MCF 10A (cell line): ENCODE data around the gene IGDCC3. TPM values are rescaled to one million over a fixed set of nuclear protein-coding genes. Genes with fewer than 3 reads are reported as not detected.

ENCODE experiments used
- BruUV-seq: library from RNA; stranded (reverse); fragments of 400-500 nt; replicated peaks from 2 replicates; lab custom pipeline; 2021; lab: Mats Ljungman, UMichigan
- CTCF ChIA-PET: fragments of 300-600 bp; sonication (Branson Sonifier 250); formaldehyde crosslinking; extraction: SDS; loops from one replicate; lab custom pipeline; 2021; ENCODE audit warnings: antibody characterized with exemption, inconsistent platforms; lab: Yijun Ruan, JAX
- POLR2A ChIA-PET: fragments of 300-600, 350-650 bp; sonication (Branson Sonifier 250); formaldehyde crosslinking; extraction: SDS; loops from one replicate; lab custom pipeline; 2020; ENCODE audit warnings: antibody characterized with exemption, inconsistent platforms; lab: Yijun Ruan, JAX
- DNase-seq: peaks from one replicate; pipeline ENCODE4 v3.0.0-alpha.2; 2018; ENCODE audit not compliant: unreplicated experiment
- H3K27ac Mint-ChIP-seq: one replicate; pipeline ENCODE4 v1.8.0; 2022; ENCODE audit warnings: mild to moderate bottlenecking, low read depth, mixed read lengths; ENCODE audit not compliant: unreplicated experiment
- H3K27me3 Mint-ChIP-seq: one replicate; pipeline ENCODE4 v1.8.0; 2022; ENCODE audit warnings: mixed read lengths; ENCODE audit not compliant: insufficient read depth, unreplicated experiment
- H3K36me3 Mint-ChIP-seq: one replicate; pipeline ENCODE4 v1.8.0; 2022; ENCODE audit warnings: mild to moderate bottlenecking, moderate library complexity, mixed read lengths; ENCODE audit not compliant: insufficient read depth, unreplicated experiment
- H3K4me1 Mint-ChIP-seq: one replicate; pipeline ENCODE4 v1.8.0; 2022; ENCODE audit warnings: mixed read lengths; ENCODE audit not compliant: insufficient read depth, unreplicated experiment
- H3K4me3 Mint-ChIP-seq: one replicate; pipeline ENCODE4 v1.8.0; 2022; ENCODE audit warnings: mild to moderate bottlenecking, moderate library complexity, mixed read lengths; ENCODE audit not compliant: unreplicated experiment
- H3K9me3 Mint-ChIP-seq: one replicate; pipeline ENCODE4 v1.8.0; 2022; ENCODE audit warnings: mixed read lengths; ENCODE audit not compliant: unreplicated experiment
- CTCF ChIP-seq: fragments of 200-600 bp; IDR thresholded peaks from one replicate; pipeline ENCODE4 v1.8.0; 2022; ENCODE audit warnings: antibody characterized with exemption, mild to moderate bottlenecking; ENCODE audit not compliant: unreplicated experiment
- intact Hi-C: fragments of 100-400 bp; cut with micrococcal nuclease; formaldehyde crosslinking; loops from 2 replicates; pipeline ENCODE4 v1.14.1; 2022
- total RNA-seq: library from RNA; stranded (reverse); gene quantifications from 2 replicates; pipeline ENCODE4 v1.2.3, GENCODE V29; 2022

IGDCC3 gene
- total RNA-seq, 1 experiment from 2014 or later, result not detected

GRCh38 chr15:65292938-65293518 is 84.8 kb downstream of the IGDCC3 start:
- Mint-ChIP-seq H3K4me3 (no peak overlapping the region), H3K27me3 (no peaks in the 10 kb centered on the region), H3K9me3 (no peaks in the 10 kb centered on the region), H3K36me3 (peaks cover 11% of the 10 kb centered on the region), H3K4me1 (peaks cover 16% of the 10 kb centered on the region), H3K27ac (no peak overlapping the region)
- CTCF ChIA-PET, result interaction anchor here (0.6 to 0.7 kb wide), 2 partner anchors 18 to 669 kb away, joined by 3 to 4 read pairs; no protein-coding TSS in a partner anchor
- no TSS peak for BruUV-seq
- POLR2A ChIA-PET, result interaction anchor here (0.7 kb wide), 1 partner anchor 140 kb away, joined by 3 read pairs; no protein-coding TSS in a partner anchor
- intact Hi-C loops, result no loop called here
- peak; percentile 18 for DNase-seq
- no peak for TF ChIP-seq CTCF

- no TSS peak for BruUV-seq
- DNase-seq, result no peak
- Mint-ChIP-seq H3K36me3 (no peaks in the 10 kb centered on the region), H3K27ac (no peak overlapping the region), H3K9me3 (no peaks in the 10 kb centered on the region), H3K27me3 (no peaks in the 10 kb centered on the region), H3K4me1 (peaks cover 9% of the 10 kb centered on the region), H3K4me3 (no peak overlapping the region)
- intact Hi-C loops, result no loop called here
- TF ChIP-seq CTCF, result no peak
- ChIA-PET CTCF (no interaction called here), POLR2A (no interaction called here)
Measured at GRCh38 chr15:65290228-65290627, 87.6 kb downstream of the IGDCC3 start.

- no peak for TF ChIP-seq CTCF
- H3K4me1 Mint-ChIP-seq, result peaks cover 9% of the 10 kb centered on the region
- H3K4me3 Mint-ChIP-seq, result no peak overlapping the region
- H3K27me3 Mint-ChIP-seq, result no peaks in the 10 kb centered on the region
- no peaks in the 10 kb centered on the region for H3K36me3 Mint-ChIP-seq
- ChIA-PET CTCF (interaction anchor here (0.6 to 0.9 kb wide), 3 partner anchors 12 to 560 kb away, joined by 3 read pairs; no protein-coding TSS in a partner anchor), POLR2A (no interaction called here)
- no peak overlapping the region for H3K27ac Mint-ChIP-seq
- no peaks in the 10 kb centered on the region for H3K9me3 Mint-ChIP-seq
- no TSS peak for BruUV-seq
- DNase-seq, result no peak
- intact Hi-C loops, result no loop called here
Measured at GRCh38 chr15:65289261-65289854, 88.4 kb downstream of the IGDCC3 start.

- no peak for TF ChIP-seq CTCF
- Mint-ChIP-seq H3K36me3 (no peaks in the 10 kb centered on the region), H3K27me3 (no peaks in the 10 kb centered on the region), H3K9me3 (no peaks in the 10 kb centered on the region), H3K4me1 (peaks cover 4% of the 10 kb centered on the region), H3K4me3 (peak overlapping the region; percentile 79), H3K27ac (no peak overlapping the region)
- CTCF ChIA-PET, result interaction anchor here (0.8 to 4.7 kb wide), 7 partner anchors 10 to 107 kb away, joined by 3 to 53 read pairs (median 4); partner anchors contain the start of gene CLPX
- POLR2A ChIA-PET, result interaction anchor here (1.6 to 4.2 kb wide), 6 partner anchors 8 to 102 kb away, joined by 11 to 83 read pairs (median 20); partner anchors contain the start of genes CLPX, RNU5A-1 and RNU5B-1
- intact Hi-C loops, result no loop called here
- BruUV-seq, result no TSS peak
- DNase-seq, result no peak
Measured at GRCh38 chr15:65287520-65287855, 90.3 kb downstream of the IGDCC3 start.
